H1 (cell line): ENCODE data around the gene ENOPH1. TPM values are rescaled to one million over a fixed set of nuclear protein-coding genes. Genes with fewer than 3 reads are reported as not detected.

Source experiments
- CTCF ChIA-PET: fragments of 300-600 bp; sonication (Branson Sonifier 250); formaldehyde crosslinking; loops from one replicate; lab custom pipeline; 2021; ENCODE audit not compliant: partially characterized antibody; lab: Charles Lee
- POLR2A ChIA-PET: fragments of 300-600 bp; sonication (Branson Sonifier 250); formaldehyde crosslinking; loops from one replicate; lab custom pipeline; 2021; ENCODE audit warnings: inconsistent platforms; ENCODE audit not compliant: partially characterized antibody; lab: Charles Lee
- DNase-seq, 2 experiments: peaks; one replicate each; pipeline versions ENCODE4 v3.0.0 to v3.0.0-alpha.2; 2010 to 2022; ENCODE audit warnings: low spot score in 2 of 2, low read depth in 1 of 2, mixed read lengths in 1 of 2
- FAIRE-seq: peaks from 2 replicates; lab custom pipeline; 2011; peaks lifted over from hg19 to GRCh38; lab: Jason Lieb, UNC
- H2AFZ ChIP-seq: 2 replicates; pipeline ENCODE4 v1.8.1; 2012; ENCODE audit warnings: low read length, inconsistent platforms
- H2AK5ac ChIP-seq: 2 replicates; pipeline ENCODE4 v1.6.1; 2013; ENCODE audit warnings: low read depth, low read length
- H2BK120ac ChIP-seq: replicated peaks from 2 replicates; pipeline ENCODE3; 2013; ENCODE audit warnings: low read depth, low read length, inconsistent platforms
- H2BK12ac ChIP-seq: 2 replicates; pipeline ENCODE4 v1.6.1; 2013; ENCODE audit warnings: low read depth, low read length
- H2BK15ac ChIP-seq: 2 replicates; pipeline ENCODE4 v1.6.1; 2013; ENCODE audit warnings: low read length
- H2BK20ac ChIP-seq: 2 replicates; pipeline ENCODE4 v1.6.1; 2013; ENCODE audit warnings: low read length
- H2BK5ac ChIP-seq: 2 replicates; pipeline ENCODE4 v1.6.1; 2013; ENCODE audit warnings: low read depth, low read length
- H3K14ac ChIP-seq: 2 replicates; pipeline ENCODE4 v1.6.1; 2013; ENCODE audit warnings: inconsistent platforms; ENCODE audit not compliant: insufficient read length
- H3K18ac ChIP-seq: 2 replicates; pipeline ENCODE4 v1.6.1; 2013; ENCODE audit warnings: low read length; ENCODE audit errors: extremely low read depth
- H3K23ac ChIP-seq: 2 replicates; pipeline ENCODE4 v1.6.1; 2013; ENCODE audit warnings: inconsistent platforms; ENCODE audit not compliant: insufficient read length
- H3K23me2 ChIP-seq: 2 replicates; pipeline ENCODE4 v1.6.1; 2013; ENCODE audit warnings: low read depth, low read length
- H3K27ac ChIP-seq: 2 replicates; pipeline ENCODE4 v1.6.1; 2011; ENCODE audit warnings: low read depth, low read length, inconsistent platforms
- H3K27me3 ChIP-seq, 4 experiments: replicated peaks in 1 of 4; 1 replicate in 1 of 4; 2 replicates in 3 of 4; pipeline versions ENCODE4 v1.6.1 to v1.8.1; 2011 to 2013; ENCODE audit warnings: low read length in 3 of 4, mild to moderate bottlenecking in 3 of 4, inconsistent platforms in 2 of 4, mixed read lengths in 2 of 4, moderate library complexity in 1 of 4; ENCODE audit not compliant: control insufficient read depth in 3 of 4, insufficient read depth in 3 of 4; ENCODE audit errors: extremely low read depth in 1 of 4
- H3K36me3 ChIP-seq, 4 experiments: 2 replicates each; pipeline versions ENCODE4 v1.6.1 to v1.8.1; 2011 to 2013; ENCODE audit warnings: mild to moderate bottlenecking in 4 of 4, low read length in 3 of 4, moderate library complexity in 2 of 4, control low read depth in 1 of 4, inconsistent platforms in 1 of 4; ENCODE audit not compliant: insufficient read depth in 4 of 4, control insufficient read depth in 2 of 4
- H3K4ac ChIP-seq: replicated peaks from 2 replicates; pipeline ENCODE3; 2013; ENCODE audit warnings: low read length, low read depth, mixed read lengths, inconsistent platforms; ENCODE audit not compliant: insufficient read length
- H3K4me1 ChIP-seq, 4 experiments: replicated peaks in 1 of 4; 1 replicate in 1 of 4; 2 replicates in 3 of 4; pipeline versions ENCODE4 v1.6.1 to v1.8.1; 2011 to 2013; ENCODE audit warnings: low read length in 3 of 4, inconsistent platforms in 2 of 4, mixed read lengths in 1 of 4; ENCODE audit not compliant: insufficient read depth in 4 of 4, control insufficient read depth in 3 of 4
- H3K4me2 ChIP-seq, 2 experiments: 2 replicates each; pipeline versions ENCODE4 v1.6.1 to v1.8.1; 2011 to 2013; ENCODE audit warnings: low read depth in 2 of 2, low read length in 2 of 2, control low read depth in 1 of 2, inconsistent platforms in 1 of 2, mild to moderate bottlenecking in 1 of 2; ENCODE audit not compliant: insufficient read depth in 1 of 2
- H3K4me3 ChIP-seq, 4 experiments: fragments of 200-600, 300-600 bp in 1 of 4; sonication (generic), shearing (Covaris generic), sonication (Bioruptor Twin) in 1 of 4; 2 replicates each; pipeline versions ENCODE4 v1.5.1 to v1.8.1; 2011 to 2016; ENCODE audit warnings: low read length in 4 of 4, low read depth in 3 of 4, control low read depth in 2 of 4, inconsistent platforms in 2 of 4, mild to moderate bottlenecking in 2 of 4, mixed read lengths in 1 of 4, moderate library complexity in 1 of 4; ENCODE audit not compliant: insufficient read depth in 2 of 4; ENCODE audit errors: extremely low read depth in 1 of 4
- H3K56ac ChIP-seq: replicated peaks from 2 replicates; pipeline ENCODE3; 2013; ENCODE audit warnings: low read depth, mild to moderate bottlenecking, mixed read lengths, low read length, inconsistent platforms; ENCODE audit not compliant: insufficient read length
- H3K79me1 ChIP-seq: 2 replicates; pipeline ENCODE4 v1.6.1; 2013; ENCODE audit warnings: low read depth, low read length, control low read depth
- H3K79me2 ChIP-seq, 2 experiments: 2 replicates each; pipeline versions ENCODE4 v1.6.1 to v1.8.1; 2012 to 2013; ENCODE audit warnings: low read length in 2 of 2, mild to moderate bottlenecking in 2 of 2, inconsistent platforms in 1 of 2; ENCODE audit not compliant: insufficient read depth in 2 of 2, control insufficient read depth in 1 of 2
- H3K9ac ChIP-seq, 4 experiments: replicated peaks in 1 of 4; 1 replicate in 1 of 4; 2 replicates in 3 of 4; pipeline versions ENCODE4 v1.6.1 to v1.8.1; 2011 to 2013; ENCODE audit warnings: low read depth in 3 of 4, low read length in 3 of 4, control low read depth in 2 of 4, mild to moderate bottlenecking in 2 of 4, moderate library complexity in 2 of 4, inconsistent platforms in 1 of 4; ENCODE audit errors: extremely low read depth in 1 of 4
- H3K9me3 ChIP-seq, 2 experiments: 2 replicates each; pipeline versions ENCODE4 v1.6.1 to v1.8.1; 2012 to 2013; ENCODE audit warnings: mild to moderate bottlenecking in 2 of 2, moderate library complexity in 2 of 2, control low read depth in 1 of 2, inconsistent platforms in 1 of 2, low read depth in 1 of 2, low read length in 1 of 2, mixed read lengths in 1 of 2; ENCODE audit not compliant: insufficient read depth in 2 of 2
- H4K20me1 ChIP-seq, 2 experiments: replicated peaks in 1 of 2; 2 replicates each; pipeline versions ENCODE3 to v1.8.1; 2011 to 2013; ENCODE audit warnings: inconsistent platforms in 2 of 2, low read length in 2 of 2, mild to moderate bottlenecking in 1 of 2; ENCODE audit not compliant: insufficient read depth in 2 of 2, control insufficient read depth in 1 of 2
- H4K5ac ChIP-seq: 2 replicates; pipeline ENCODE4 v1.6.1; 2013; ENCODE audit warnings: low read length, low read depth, mixed read lengths, inconsistent platforms; ENCODE audit not compliant: insufficient read length
- H4K8ac ChIP-seq: 2 replicates; pipeline ENCODE4 v1.8.0; 2013; ENCODE audit warnings: mild to moderate bottlenecking, moderate library complexity, low read length, inconsistent platforms; ENCODE audit not compliant: insufficient read depth; ENCODE audit errors: extremely low read depth
- H4K91ac ChIP-seq: replicated peaks from 2 replicates; pipeline ENCODE3; 2013; ENCODE audit warnings: low read length, mixed read lengths, inconsistent platforms; ENCODE audit not compliant: insufficient read length
- CEBPB ChIP-seq: IDR thresholded peaks from 2 replicates; pipeline ENCODE4 v1.6.1; 2012; ENCODE audit warnings: low read depth, low read length
- GTF2F1 ChIP-seq: IDR thresholded peaks from 2 replicates; pipeline ENCODE4 v1.6.1; 2012; ENCODE audit warnings: low read depth, low read length, improper control_type of control experiment, borderline replicate concordance
- RAD21 ChIP-seq, 2 experiments: IDR thresholded peaks in 1 of 2; conservative IDR thresholded peaks in 1 of 2; 2 replicates each; pipeline ENCODE4 v1.6.1; 2011; ENCODE audit warnings: low read depth in 2 of 2, low read length in 2 of 2, improper control_type of control experiment in 1 of 2, inconsistent platforms in 1 of 2, mild to moderate bottlenecking in 1 of 2, moderate library complexity in 1 of 2
- WGBS, 2 experiments: shearing (Covaris generic) in 1 of 2; methylation state at CpG; one replicate each; pipeline versions ENCODE4 v1.1.6 to v1.1.7; 2013 to 2015; ENCODE audit warnings: low lambda C conversion rate in 2 of 2, mixed read lengths in 2 of 2, inconsistent platforms in 1 of 2, low coverage in 1 of 2, missing lambda C conversion rate in 1 of 2; ENCODE audit not compliant: insufficient replicate concordance in 2 of 2, insufficient coverage in 1 of 2, insufficient read length in 1 of 2; ENCODE audit errors: extremely low coverage in 1 of 2, missing lambda C conversion rate in 1 of 2; 5-methylcytosine and 5-hydroxymethylcytosine counted together
- polyA plus RNA-seq, 7 experiments: library from polyadenylated mRNA; depleted of rRNA in 3 of 7; stranded (reverse) in 5 of 7; unstranded in 2 of 7; fragments of >200 nt in 5 of 7; fragments of 200-250 nt in 2 of 7; gene quantifications; 1 replicate in 5 of 7; 2 replicates in 1 of 7; 4 replicates in 1 of 7; pipeline versions ENCODE4 v1.2.1 to v1.2.3, GENCODE V29; 2011 to 2013; ENCODE audit warnings: missing spikeins in 2 of 7, mixed read lengths in 2 of 7
- total RNA-seq: library from RNA; stranded (reverse); fragmentation: NEBNext Ultra II Directional; extraction: Animal tissue kit (Norgen Biotek cat#: 25700); gene quantifications from 2 replicates; pipeline ENCODE4 v1.2.1, GENCODE V29; 2021
- TF ChIP-seq, protein P1 (sequence below), 3 experiments: IDR thresholded peaks; 1 replicate in 2 of 3; 2 replicates in 1 of 3; pipeline versions ENCODE4 v1.5.1 to v1.6.1; 2011; ENCODE audit warnings: low read length in 3 of 3, mild to moderate bottlenecking in 3 of 3, inconsistent platforms in 2 of 3, low read depth in 1 of 3, moderate library complexity in 1 of 3; ENCODE audit not compliant: insufficient read depth in 1 of 3; ENCODE audit errors: control extremely low read depth in 1 of 3

The ENOPH1 gene
- total and polyA plus RNA-seq, 2 of the 8 experiments (the other 6 are each of a cell fraction or from before 2014, with no cell fraction given): 25.1 to 89.3 TPM

DNA sequence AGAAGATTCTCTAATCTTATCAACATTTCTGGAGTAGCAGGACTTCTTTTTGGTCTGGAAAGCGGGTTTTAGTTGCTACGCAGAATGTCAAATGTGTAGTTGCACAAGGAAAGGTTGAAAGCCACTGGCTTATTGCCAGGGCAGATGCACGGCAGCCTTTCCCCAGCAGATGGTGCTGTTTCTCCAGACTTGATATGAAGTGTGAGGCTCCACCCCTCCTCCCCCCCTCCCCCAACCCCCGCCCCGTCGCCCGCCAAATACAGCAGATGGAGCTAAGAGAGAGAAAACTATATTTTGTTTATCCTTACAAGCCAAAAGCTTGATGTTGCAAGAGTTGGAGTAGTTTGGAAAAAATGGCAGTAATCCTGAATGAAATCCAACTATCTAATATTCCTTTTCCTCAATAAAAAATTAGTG lies 32.0 kb downstream of the ENOPH1 start:
- Histone ChIP-seq H4K20me1 (peaks cover 0 to 2% of the 10 kb centered on the region in 2 experiments), H3K4me1 (no peaks in the 10 kb centered on the region), H3K4ac (no peak overlapping the region), H2AFZ (no peak overlapping the region), H2AK5ac (no peak overlapping the region), H3K23ac (no peak overlapping the region), H2BK120ac (no peak overlapping the region), H3K4me2 (no peak overlapping the region), H3K56ac (no peak overlapping the region), H2BK12ac (no peak overlapping the region), H3K27me3 (no peaks in the 10 kb centered on the region), H3K14ac (no peak overlapping the region), H2BK5ac (no peak overlapping the region), H3K36me3 (peaks cover 13 to 45% (median 33%) of the 10 kb centered on the region in 4 experiments), H3K27ac (no peak overlapping the region), H2BK15ac (no peak overlapping the region), H3K9me3 (no peaks in the 10 kb centered on the region), H3K4me3 (no peak overlapping the region), H3K23me2 (no peaks in the 10 kb centered on the region), H4K5ac (no peak overlapping the region), H3K9ac (no peak overlapping the region), H3K18ac (no peak overlapping the region), H3K79me2 (no peaks in the 10 kb centered on the region), H3K79me1 (no peaks in the 10 kb centered on the region), H4K91ac (no peak overlapping the region), H4K8ac (no peak overlapping the region), H2BK20ac (no peak overlapping the region)
- 38% methylated on average over 3 of the region's 7 CpGs; no CpG with 5 or more reads in 1 of the 2 experiments for WGBS, 2 experiments
- POLR2A ChIA-PET: interaction anchor here (0.7 kb wide), 1 partner anchor 17 kb away, joined by 3 read pairs; no protein-coding TSS in a partner anchor
- DNase-seq (peak; percentile 64 to 95), FAIRE-seq (no peak)
- CTCF ChIA-PET: interaction anchor here (0.5 to 13.4 kb wide), 13 partner anchors 10 to 278 kb away, joined by 3 to 160 read pairs (median 4); no protein-coding TSS in a partner anchor
- TF ChIP-seq RAD21 (IDR thresholded peaks at IDR 0.05 in 1 of 2, conservative IDR thresholded peaks at IDR 0.05 in 1 of 2; ENCODE audit: low read depth in 2 of 2, low read length in 2 of 2): peak; percentile 81 to 83
- TF ChIP-seq, protein P1, sequence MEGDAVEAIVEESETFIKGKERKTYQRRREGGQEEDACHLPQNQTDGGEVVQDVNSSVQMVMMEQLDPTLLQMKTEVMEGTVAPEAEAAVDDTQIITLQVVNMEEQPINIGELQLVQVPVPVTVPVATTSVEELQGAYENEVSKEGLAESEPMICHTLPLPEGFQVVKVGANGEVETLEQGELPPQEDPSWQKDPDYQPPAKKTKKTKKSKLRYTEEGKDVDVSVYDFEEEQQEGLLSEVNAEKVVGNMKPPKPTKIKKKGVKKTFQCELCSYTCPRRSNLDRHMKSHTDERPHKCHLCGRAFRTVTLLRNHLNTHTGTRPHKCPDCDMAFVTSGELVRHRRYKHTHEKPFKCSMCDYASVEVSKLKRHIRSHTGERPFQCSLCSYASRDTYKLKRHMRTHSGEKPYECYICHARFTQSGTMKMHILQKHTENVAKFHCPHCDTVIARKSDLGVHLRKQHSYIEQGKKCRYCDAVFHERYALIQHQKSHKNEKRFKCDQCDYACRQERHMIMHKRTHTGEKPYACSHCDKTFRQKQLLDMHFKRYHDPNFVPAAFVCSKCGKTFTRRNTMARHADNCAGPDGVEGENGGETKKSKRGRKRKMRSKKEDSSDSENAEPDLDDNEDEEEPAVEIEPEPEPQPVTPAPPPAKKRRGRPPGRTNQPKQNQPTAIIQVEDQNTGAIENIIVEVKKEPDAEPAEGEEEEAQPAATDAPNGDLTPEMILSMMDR (IDR thresholded peaks at IDR 0.05; ENCODE audit: control extremely low read depth in 1 of 3, insufficient read depth in 1 of 3, low read depth in 1 of 3, low read length in 3 of 3): peak; percentile 74 to 88 (median 78)
- TF ChIP-seq GTF2F1: no peak
- 0 out of 2 replicates have a peak, but pooled peaks have one; percentile 15 for TF ChIP-seq CEBPB
